Fibroblast of villous mesenchyme (primary cell): Measurements from ENCODE around the gene MUC2. TPM values are rescaled to one million over a fixed set of nuclear protein-coding genes. Genes with fewer than 3 reads are reported as not detected.

Source experiments
- DNase-seq: peaks from one replicate; pipeline ENCODE4 v3.0.0-alpha.2; 2010; ENCODE audit warnings: low read depth
- H3K4me3 ChIP-seq: 2 replicates; pipeline ENCODE4 v1.5.1; 2011; ENCODE audit warnings: low read depth, mild to moderate bottlenecking, low read length
- total RNA-seq: library from RNA; depleted of rRNA; stranded (reverse); fragments of >200 nt; gene quantifications from 2 replicates; pipeline ENCODE4 v1.2.3, GENCODE V29; 2012
- TF ChIP-seq, protein P1 (sequence below): IDR thresholded peaks from 2 replicates; pipeline ENCODE4 v1.5.1; 2012; ENCODE audit warnings: low read depth, mild to moderate bottlenecking, low read length; ENCODE audit not compliant: insufficient read depth

MUC2 gene
- total RNA-seq, 1 donor: not detected

DNA sequence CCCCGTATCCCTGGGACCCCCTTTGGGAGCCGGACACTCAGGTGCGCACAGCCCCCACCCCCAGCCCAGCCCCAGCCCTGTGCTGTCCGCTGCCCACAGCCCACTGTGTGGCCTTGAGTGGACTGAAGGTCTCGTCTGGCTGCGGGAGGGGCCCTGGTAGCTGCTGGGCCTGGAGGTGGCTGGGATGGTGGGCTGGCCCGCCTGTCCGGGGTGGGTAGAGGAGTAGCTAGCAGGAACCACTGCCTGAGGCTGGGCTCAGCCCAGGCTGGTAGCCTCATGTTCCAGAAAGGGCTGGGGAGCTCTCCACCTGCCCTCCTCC, 33.6 kb upstream of the MUC2 start:
- DNase-seq: no peak
- H3K4me3 ChIP-seq: no peak overlapping the region
- TF ChIP-seq, protein P1, sequence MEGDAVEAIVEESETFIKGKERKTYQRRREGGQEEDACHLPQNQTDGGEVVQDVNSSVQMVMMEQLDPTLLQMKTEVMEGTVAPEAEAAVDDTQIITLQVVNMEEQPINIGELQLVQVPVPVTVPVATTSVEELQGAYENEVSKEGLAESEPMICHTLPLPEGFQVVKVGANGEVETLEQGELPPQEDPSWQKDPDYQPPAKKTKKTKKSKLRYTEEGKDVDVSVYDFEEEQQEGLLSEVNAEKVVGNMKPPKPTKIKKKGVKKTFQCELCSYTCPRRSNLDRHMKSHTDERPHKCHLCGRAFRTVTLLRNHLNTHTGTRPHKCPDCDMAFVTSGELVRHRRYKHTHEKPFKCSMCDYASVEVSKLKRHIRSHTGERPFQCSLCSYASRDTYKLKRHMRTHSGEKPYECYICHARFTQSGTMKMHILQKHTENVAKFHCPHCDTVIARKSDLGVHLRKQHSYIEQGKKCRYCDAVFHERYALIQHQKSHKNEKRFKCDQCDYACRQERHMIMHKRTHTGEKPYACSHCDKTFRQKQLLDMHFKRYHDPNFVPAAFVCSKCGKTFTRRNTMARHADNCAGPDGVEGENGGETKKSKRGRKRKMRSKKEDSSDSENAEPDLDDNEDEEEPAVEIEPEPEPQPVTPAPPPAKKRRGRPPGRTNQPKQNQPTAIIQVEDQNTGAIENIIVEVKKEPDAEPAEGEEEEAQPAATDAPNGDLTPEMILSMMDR: no peak

DNA sequence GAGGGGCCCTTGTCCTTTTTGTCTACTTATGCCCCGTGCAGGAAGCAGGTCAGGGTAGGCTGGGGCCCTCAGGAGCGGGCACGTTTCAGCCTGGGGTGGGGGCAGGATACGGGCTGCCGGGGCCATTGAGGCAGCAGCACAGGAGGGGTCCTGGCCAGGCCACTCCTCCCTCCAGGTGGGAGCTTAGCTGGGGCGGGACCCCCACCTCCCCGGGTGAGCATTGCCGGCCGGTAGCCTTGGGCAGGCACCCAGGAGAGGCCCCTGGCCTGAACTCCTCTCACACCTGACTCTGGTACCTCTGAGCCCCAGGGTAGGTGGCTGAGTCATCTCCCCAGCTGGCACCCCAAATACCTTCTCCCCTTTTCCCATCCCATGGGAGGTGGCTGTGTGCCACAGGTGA, 33.2 kb upstream of the MUC2 start:
- TF ChIP-seq, protein P1: no peak
- no peak for DNase-seq
- no peak overlapping the region for H3K4me3 ChIP-seq

DNA sequence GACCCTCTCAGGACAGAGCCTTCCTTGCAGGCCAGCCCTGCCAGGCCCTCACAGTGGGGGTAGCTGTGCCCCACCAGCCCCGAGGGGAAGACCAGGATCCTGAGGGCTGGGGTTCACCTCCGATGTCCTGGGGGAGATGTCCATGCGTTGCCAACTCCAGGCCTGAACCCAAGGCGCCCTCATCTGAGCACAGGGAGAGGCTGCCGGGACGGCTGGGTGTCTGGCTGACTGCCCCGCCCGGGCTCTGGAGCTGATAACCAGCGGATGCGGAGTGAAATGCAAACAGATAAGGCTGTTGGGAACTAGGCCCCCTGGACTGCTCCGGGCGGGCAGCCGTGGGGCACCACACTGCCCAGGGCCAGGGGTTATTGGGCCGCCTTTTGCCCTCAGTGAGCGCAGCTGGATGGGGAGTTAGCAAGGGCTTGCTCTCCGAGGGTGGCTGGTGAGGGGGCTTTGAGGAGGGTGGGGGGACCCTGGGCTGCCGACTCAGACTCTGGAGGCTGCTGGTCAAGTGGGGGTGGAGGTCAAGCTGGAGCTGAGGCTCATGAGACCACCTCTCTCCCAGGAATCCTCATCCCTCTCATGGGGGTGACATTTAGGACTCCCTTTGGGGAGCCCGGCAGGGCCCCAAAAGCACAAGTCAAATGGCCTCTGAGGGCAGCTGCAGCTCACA, 32.6 kb upstream of the MUC2 start:
- TF ChIP-seq, protein P1: no peak
- no peak overlapping the region for H3K4me3 ChIP-seq
- DNase-seq: no peak

DNA sequence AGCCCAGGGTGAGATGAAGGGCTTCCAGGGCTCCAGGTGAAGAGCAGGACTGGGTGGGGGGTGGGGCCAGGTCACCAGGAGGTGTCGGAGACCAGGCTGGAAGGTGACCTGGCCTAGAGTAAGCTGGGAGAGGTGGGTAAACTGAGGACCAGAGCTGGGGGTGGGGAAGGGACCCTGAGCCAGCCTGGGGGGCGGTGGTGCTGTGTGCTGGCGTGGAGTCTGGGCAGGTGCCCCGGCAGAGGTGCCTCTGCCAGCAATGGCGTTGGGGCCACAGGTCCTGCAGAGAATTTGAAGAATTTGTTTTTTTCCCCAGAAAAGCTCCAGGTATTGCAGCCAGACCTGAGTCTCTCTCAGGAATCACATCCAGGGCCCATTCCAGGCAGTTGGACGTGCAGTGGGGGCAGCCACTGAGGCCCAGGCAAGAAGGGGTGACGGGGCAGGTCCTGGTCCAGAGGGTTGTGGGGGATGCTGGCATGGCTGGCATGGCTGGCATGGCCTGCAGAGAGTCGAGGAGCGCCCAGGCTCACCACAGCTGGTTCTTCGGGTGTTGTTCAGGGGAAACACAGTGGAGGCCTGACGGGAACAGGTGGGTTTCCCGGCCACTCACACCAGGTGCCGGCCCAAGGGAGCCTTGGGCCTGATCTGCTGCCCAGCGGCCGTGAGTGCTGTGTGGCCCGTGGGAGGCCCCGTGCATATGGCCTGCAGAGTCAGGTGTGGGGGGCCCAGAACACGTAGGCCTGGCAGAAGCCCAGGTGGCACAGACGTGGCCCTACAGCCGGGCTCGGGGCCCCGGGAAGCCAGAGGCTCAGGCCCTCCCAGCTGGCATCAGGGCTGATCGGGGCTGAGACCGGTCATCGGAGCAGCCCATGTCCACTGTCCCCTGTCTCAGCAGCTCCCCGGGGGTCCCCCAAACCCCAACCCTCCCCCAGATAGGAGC, 31.8 kb upstream of the MUC2 start:
- DNase-seq: no peak
- TF ChIP-seq, protein P1: no peak
- no peak overlapping the region for H3K4me3 ChIP-seq

DNA sequence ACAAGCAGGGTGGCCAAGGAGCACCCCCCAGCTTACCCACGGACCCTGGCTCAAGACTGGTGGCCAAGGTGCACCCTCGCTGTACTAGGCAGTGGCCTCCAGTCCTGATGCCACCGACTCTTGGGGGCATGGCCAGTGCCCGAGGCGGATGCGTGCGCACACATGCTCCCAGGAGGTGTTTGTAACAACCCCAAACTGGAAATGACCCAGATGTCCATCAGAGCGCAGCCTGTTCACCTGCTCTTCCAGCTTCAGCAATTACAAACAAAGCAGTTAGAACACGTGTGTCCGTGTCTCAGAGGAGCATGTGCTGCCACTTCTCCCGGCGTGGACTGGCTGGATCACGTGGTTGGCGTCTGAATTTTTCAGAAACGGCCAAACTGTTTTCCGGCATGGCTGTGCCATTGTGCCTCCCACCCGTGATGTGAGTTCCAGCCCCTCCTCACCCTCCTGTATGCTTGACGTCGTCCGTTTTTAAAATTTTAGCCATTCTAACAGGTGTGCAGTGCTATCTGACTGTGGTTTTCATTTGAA, 31.0 kb upstream of the MUC2 start:
- no peak overlapping the region for H3K4me3 ChIP-seq
- TF ChIP-seq, protein P1: no peak
- no peak for DNase-seq

DNA sequence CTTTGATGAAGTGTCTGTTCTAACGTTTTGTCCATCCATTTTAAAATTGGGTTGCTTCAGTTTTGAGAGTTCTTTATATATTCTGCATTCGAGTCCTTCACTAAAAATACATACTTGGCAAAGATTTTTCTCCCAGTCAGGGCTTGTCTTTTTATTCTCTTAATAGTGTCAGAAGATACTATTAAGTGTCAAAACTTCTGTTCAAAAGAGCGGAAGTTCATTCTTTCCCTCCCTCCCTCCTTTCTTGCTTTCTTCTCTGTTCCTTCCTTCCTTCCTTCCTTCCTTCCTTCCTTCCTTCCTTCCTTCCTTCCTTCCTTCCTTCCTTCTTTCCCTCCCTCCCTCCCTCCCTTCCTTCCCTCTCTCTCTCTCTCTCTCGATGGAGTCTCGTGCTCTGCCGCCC, 30.5 kb upstream of the MUC2 start:
- TF ChIP-seq, protein P1: no peak
- no peak for DNase-seq
- no peak overlapping the region for H3K4me3 ChIP-seq
